Stomach (tissue), 4 donors: ENCODE measurements around the gene TMPRSS11F.

Experiments used
- POLR2A ChIP-seq, 4 donors: fragments of 450-650 bp; IDR thresholded peaks; one replicate each; pipeline ENCODE4 v1.6.1; 2016; ENCODE audit warnings: antibody characterized with exemption in 4 of 4, control low read depth in 2 of 4, mild to moderate bottlenecking in 1 of 4, moderate library complexity in 1 of 4
- TF ChIP-seq, protein P1 (sequence below), 7 experiments: fragments of 450-650 bp in 4 of 7; fragments of 200-600 bp in 3 of 7; sonication (generic) in 3 of 7; IDR thresholded peaks; one replicate each; pipeline ENCODE4 v1.5.1; 2016 to 2019; ENCODE audit warnings: antibody characterized with exemption in 7 of 7, control low read depth in 2 of 7, mild to moderate bottlenecking in 1 of 7

GRCh38 chr4:68062501-68062900 lies 67.2 kb downstream of the TMPRSS11F start:
- TF ChIP-seq, protein P1, sequence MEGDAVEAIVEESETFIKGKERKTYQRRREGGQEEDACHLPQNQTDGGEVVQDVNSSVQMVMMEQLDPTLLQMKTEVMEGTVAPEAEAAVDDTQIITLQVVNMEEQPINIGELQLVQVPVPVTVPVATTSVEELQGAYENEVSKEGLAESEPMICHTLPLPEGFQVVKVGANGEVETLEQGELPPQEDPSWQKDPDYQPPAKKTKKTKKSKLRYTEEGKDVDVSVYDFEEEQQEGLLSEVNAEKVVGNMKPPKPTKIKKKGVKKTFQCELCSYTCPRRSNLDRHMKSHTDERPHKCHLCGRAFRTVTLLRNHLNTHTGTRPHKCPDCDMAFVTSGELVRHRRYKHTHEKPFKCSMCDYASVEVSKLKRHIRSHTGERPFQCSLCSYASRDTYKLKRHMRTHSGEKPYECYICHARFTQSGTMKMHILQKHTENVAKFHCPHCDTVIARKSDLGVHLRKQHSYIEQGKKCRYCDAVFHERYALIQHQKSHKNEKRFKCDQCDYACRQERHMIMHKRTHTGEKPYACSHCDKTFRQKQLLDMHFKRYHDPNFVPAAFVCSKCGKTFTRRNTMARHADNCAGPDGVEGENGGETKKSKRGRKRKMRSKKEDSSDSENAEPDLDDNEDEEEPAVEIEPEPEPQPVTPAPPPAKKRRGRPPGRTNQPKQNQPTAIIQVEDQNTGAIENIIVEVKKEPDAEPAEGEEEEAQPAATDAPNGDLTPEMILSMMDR (IDR thresholded peaks at IDR 0.05) = no peak
- TF ChIP-seq POLR2A (IDR thresholded peaks at IDR 0.05) = no peak
